SK-N-SH treated with all-trans-retinoic acid at 6 μM for 48 hours (cell line): Measurements from ENCODE around the gene CACNA1C.

Experiments
- ATAC-seq: fragments of 200-7000 bp; cut with Tn5 transposase; 3 replicates; pipeline ENCODE4 v1.9.1; 2020; ENCODE audit warnings: mild to moderate bottlenecking, moderate library complexity
- ARNTL ChIP-seq: fragments of 450-650 bp; formaldehyde crosslinking; IDR thresholded peaks from 2 replicates; pipeline ENCODE4 v1.5.0; 2020; ENCODE audit warnings: low read depth, mild to moderate bottlenecking, moderate library complexity, borderline replicate concordance
- BACH2 ChIP-seq: fragments of 250-450 bp; sonication (Bioruptor Pico); IDR thresholded peaks from 2 replicates; pipeline ENCODE4 v1.9.0; 2021; ENCODE audit warnings: mild to moderate bottlenecking, borderline replicate concordance
- CSDC2 ChIP-seq: fragments of 250-450 bp; sonication (Bioruptor Pico); IDR thresholded peaks from 2 replicates; pipeline ENCODE4 v1.5.0; 2020; ENCODE audit warnings: mild to moderate bottlenecking, moderate library complexity
- ESRRG ChIP-seq: fragments of 250-450 bp; sonication (Bioruptor Pico); IDR thresholded peaks from 2 replicates; pipeline ENCODE4 v1.6.1; 2021; ENCODE audit warnings: mild to moderate bottlenecking
- GLIS3 ChIP-seq: fragments of 250-450 bp; sonication (Bioruptor Pico); IDR thresholded peaks from 2 replicates; pipeline ENCODE4 v1.5.0; 2020; ENCODE audit warnings: mild to moderate bottlenecking, moderate library complexity
- ISL1 ChIP-seq: fragments of 250-450 bp; sonication (Bioruptor Pico); IDR thresholded peaks from 2 replicates; pipeline ENCODE4 v2.1.2; 2022; ENCODE audit warnings: mild to moderate bottlenecking, moderate library complexity
- PPARA ChIP-seq: fragments of 250-450 bp; sonication (Bioruptor Pico); IDR thresholded peaks from 2 replicates; pipeline ENCODE4 v1.5.0; 2020; ENCODE audit warnings: mild to moderate bottlenecking, borderline replicate concordance
- RARB ChIP-seq: fragments of 250-450 bp; sonication (Bioruptor Pico); IDR thresholded peaks from 2 replicates; pipeline ENCODE4 v1.8.0; 2021; ENCODE audit warnings: mild to moderate bottlenecking, moderate library complexity
- SNAI2 ChIP-seq: fragments of 250-450 bp; sonication (Bioruptor Pico); IDR thresholded peaks from 2 replicates; pipeline ENCODE4 v1.5.0; 2020; ENCODE audit warnings: mild to moderate bottlenecking, moderate library complexity
- TCF4 ChIP-seq: fragments of 250-450 bp; sonication (Bioruptor Pico); IDR thresholded peaks from 2 replicates; pipeline ENCODE4 v1.8.0; 2021; ENCODE audit warnings: mild to moderate bottlenecking, moderate library complexity, borderline replicate concordance
- TOX ChIP-seq: fragments of 250-450 bp; sonication (Bioruptor Pico); IDR thresholded peaks from 2 replicates; pipeline ENCODE4 v1.8.0; 2021; ENCODE audit warnings: mild to moderate bottlenecking, moderate library complexity, borderline replicate concordance
- ZC3H10 ChIP-seq: fragments of 250-450 bp; sonication (Bioruptor Pico); IDR thresholded peaks from 2 replicates; pipeline ENCODE4 v1.5.1; 2021; ENCODE audit warnings: mild to moderate bottlenecking, moderate library complexity
- ZFP3 ChIP-seq: fragments of 250-450 bp; sonication (Bioruptor Pico); IDR thresholded peaks from 2 replicates; pipeline ENCODE4 v1.5.0; 2020; ENCODE audit warnings: mild to moderate bottlenecking, moderate library complexity
- ZFP30 ChIP-seq: fragments of 450-650 bp; formaldehyde crosslinking; IDR thresholded peaks from 2 replicates; pipeline ENCODE4 v1.5.0; 2022; ENCODE audit warnings: mild to moderate bottlenecking, moderate library complexity
- ZNF565 ChIP-seq: fragments of 450-650 bp; formaldehyde crosslinking; conservative IDR thresholded peaks from 2 replicates; pipeline ENCODE4 v1.5.0; 2020; ENCODE audit warnings: low read depth, mild to moderate bottlenecking, moderate library complexity
- ZNF70 ChIP-seq: fragments of 450-650 bp; formaldehyde crosslinking; IDR thresholded peaks from 2 replicates; pipeline ENCODE4 v1.5.0; 2020; ENCODE audit warnings: mild to moderate bottlenecking, moderate library complexity
- ZNF8 ChIP-seq: fragments of 450-650 bp; formaldehyde crosslinking; IDR thresholded peaks from 2 replicates; pipeline ENCODE4 v1.5.0; 2020; ENCODE audit warnings: mild to moderate bottlenecking, moderate library complexity
- TF ChIP-seq, protein P1 (sequence below): fragments of 250-450 bp; sonication (Bioruptor Pico); IDR thresholded peaks from 2 replicates; pipeline ENCODE4 v1.5.0; 2020; ENCODE audit warnings: mild to moderate bottlenecking, moderate library complexity
- TF ChIP-seq, protein P2 (sequence below): fragments of 250-450 bp; sonication (Bioruptor Pico); IDR thresholded peaks from 2 replicates; pipeline ENCODE4 v1.5.1; 2020; ENCODE audit warnings: low read depth, mild to moderate bottlenecking, moderate library complexity
- TF ChIP-seq, protein P3 (sequence below): fragments of 250-450 bp; sonication (Bioruptor Pico); IDR thresholded peaks from 2 replicates; pipeline ENCODE4 v1.8.0; 2020; ENCODE audit warnings: mild to moderate bottlenecking, moderate library complexity, borderline replicate concordance
- TF ChIP-seq, protein P4 (sequence below): fragments of 250-450 bp; sonication (Bioruptor Pico); IDR thresholded peaks from 2 replicates; pipeline ENCODE4 v1.5.1; 2021; ENCODE audit warnings: mild to moderate bottlenecking, moderate library complexity

Gene CACNA1C

DNA sequence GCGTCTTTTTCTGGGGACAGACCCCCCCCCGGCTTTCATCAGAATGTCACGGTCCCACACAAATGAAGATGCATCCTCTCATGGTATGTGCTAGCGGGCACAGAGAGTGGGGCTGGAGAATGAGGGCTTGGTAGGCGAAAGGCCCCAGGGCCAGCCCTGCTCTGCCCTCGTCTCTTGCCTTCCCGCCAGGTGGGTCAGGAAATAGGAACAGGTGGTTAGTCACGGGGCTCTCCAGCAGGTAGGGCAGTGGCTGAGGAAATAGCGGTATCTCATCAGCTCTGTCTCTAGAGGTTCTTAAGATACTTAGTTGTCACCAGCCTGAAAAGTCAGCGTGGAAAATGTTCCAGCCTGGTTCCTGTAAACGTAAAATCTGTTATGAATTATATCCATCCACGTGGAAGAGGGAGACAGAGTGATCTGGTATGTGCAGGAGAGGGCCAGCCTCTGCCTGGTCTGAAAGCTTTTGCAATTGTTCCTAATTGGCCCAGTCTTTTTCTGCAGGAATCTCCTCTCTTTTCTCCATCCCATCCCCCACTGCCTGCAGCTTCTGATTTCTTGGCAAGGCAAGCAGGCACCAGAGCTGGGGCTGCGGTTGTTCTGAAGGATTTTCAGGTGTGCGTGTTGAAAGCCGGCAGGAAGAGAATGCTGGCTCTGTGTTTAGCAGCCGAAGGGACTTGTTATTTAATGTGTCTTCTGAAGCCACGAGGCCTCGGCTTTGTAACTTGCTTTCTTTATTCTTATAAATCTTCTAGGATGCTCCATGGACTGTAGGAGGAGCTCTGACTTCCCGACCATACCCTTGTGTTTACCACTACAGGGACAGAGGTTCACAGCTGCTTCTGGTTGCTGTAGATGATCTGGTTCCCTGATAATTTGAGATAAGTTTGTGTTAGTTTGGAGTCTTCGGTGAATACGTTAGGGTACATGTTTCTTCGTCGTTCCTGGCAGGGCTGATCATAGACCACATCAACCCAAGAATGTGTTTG lies 131.1 kb downstream of the CACNA1C start:
- TF ChIP-seq GLIS3 (CRISPR knock-in tag) (no peak), ISL1 (CRISPR knock-in tag) (no peak), ESRRG (no peak), PPARA (no peak), TCF4 (CRISPR knock-in tag) (peak; percentile 52; the same call in 1 of the 2 replicates), ZNF8 (CRISPR knock-in tag) (no peak), ZFP30 (no peak), CSDC2 (CRISPR knock-in tag) (no peak)
- TF ChIP-seq, protein P1, sequence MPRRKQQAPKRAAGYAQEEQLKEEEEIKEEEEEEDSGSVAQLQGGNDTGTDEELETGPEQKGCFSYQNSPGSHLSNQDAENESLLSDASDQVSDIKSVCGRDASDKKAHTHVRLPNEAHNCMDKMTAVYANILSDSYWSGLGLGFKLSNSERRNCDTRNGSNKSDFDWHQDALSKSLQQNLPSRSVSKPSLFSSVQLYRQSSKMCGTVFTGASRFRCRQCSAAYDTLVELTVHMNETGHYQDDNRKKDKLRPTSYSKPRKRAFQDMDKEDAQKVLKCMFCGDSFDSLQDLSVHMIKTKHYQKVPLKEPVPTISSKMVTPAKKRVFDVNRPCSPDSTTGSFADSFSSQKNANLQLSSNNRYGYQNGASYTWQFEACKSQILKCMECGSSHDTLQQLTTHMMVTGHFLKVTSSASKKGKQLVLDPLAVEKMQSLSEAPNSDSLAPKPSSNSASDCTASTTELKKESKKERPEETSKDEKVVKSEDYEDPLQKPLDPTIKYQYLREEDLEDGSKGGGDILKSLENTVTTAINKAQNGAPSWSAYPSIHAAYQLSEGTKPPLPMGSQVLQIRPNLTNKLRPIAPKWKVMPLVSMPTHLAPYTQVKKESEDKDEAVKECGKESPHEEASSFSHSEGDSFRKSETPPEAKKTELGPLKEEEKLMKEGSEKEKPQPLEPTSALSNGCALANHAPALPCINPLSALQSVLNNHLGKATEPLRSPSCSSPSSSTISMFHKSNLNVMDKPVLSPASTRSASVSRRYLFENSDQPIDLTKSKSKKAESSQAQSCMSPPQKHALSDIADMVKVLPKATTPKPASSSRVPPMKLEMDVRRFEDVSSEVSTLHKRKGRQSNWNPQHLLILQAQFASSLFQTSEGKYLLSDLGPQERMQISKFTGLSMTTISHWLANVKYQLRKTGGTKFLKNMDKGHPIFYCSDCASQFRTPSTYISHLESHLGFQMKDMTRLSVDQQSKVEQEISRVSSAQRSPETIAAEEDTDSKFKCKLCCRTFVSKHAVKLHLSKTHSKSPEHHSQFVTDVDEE = peak; percentile 67; the same call in 1 of the 2 replicates
- TF ChIP-seq, protein P2, sequence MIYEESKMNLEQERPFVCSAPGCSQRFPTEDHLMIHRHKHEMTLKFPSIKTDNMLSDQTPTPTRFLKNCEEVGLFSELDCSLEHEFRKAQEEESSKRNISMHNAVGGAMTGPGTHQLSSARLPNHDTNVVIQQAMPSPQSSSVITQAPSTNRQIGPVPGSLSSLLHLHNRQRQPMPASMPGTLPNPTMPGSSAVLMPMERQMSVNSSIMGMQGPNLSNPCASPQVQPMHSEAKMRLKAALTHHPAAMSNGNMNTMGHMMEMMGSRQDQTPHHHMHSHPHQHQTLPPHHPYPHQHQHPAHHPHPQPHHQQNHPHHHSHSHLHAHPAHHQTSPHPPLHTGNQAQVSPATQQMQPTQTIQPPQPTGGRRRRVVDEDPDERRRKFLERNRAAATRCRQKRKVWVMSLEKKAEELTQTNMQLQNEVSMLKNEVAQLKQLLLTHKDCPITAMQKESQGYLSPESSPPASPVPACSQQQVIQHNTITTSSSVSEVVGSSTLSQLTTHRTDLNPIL (CRISPR knock-in tag) = no peak
- TF ChIP-seq, protein P3, sequence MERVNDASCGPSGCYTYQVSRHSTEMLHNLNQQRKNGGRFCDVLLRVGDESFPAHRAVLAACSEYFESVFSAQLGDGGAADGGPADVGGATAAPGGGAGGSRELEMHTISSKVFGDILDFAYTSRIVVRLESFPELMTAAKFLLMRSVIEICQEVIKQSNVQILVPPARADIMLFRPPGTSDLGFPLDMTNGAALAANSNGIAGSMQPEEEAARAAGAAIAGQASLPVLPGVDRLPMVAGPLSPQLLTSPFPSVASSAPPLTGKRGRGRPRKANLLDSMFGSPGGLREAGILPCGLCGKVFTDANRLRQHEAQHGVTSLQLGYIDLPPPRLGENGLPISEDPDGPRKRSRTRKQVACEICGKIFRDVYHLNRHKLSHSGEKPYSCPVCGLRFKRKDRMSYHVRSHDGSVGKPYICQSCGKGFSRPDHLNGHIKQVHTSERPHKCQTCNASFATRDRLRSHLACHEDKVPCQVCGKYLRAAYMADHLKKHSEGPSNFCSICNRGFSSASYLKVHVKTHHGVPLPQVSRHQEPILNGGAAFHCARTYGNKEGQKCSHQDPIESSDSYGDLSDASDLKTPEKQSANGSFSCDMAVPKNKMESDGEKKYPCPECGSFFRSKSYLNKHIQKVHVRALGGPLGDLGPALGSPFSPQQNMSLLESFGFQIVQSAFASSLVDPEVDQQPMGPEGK (CRISPR knock-in tag) = no peak
- ATAC-seq = peak; percentile 83

DNA sequence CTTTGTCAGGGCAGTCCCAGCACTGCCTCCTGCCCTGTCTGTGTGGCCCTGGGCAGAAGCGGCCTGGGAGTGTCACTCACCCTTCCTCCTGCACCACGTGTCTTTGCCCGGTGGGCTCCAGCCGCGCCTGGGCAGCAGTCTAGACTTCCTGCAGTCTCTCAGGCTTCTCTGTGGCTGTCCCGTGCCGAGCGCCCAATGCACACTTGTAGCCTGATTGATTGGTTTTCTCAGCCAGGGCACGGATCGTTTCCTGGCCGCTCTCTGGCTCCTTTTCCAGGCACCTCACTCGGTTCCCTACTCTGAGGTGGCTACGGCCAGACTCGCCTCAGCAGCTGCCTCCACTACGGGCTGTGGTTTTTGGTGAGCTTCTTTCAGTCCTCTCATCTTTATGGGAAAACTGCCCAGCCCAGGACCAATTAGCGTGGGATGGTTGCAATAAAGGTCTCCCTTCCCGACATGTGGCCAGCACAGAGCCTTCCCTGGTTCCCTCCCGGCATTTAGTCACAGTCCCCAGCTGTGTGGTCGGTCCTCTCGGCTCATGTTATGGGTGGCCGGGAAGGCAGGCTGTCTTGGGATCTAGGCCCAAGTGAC lies 133.1 kb downstream of the CACNA1C start:
- ATAC-seq = no peak
- no peak for TF ChIP-seq ZC3H10 (CRISPR knock-in tag)
- no peak for TF ChIP-seq ZNF8 (CRISPR knock-in tag)
- TF ChIP-seq ZNF70 = no peak
- no peak for TF ChIP-seq BACH2
- no peak for TF ChIP-seq ARNTL (CRISPR knock-in tag)
- no peak for TF ChIP-seq ZNF565 (CRISPR knock-in tag)
- TF ChIP-seq ZFP3 (CRISPR knock-in tag) = no peak
- TF ChIP-seq CSDC2 (CRISPR knock-in tag) = no peak
- TF ChIP-seq, protein P3 (CRISPR knock-in tag) = no peak
- no peak for TF ChIP-seq ESRRG
- TF ChIP-seq SNAI2 (CRISPR knock-in tag) = no peak
- TF ChIP-seq RARB (CRISPR knock-in tag) = no peak
- TF ChIP-seq, protein P4, sequence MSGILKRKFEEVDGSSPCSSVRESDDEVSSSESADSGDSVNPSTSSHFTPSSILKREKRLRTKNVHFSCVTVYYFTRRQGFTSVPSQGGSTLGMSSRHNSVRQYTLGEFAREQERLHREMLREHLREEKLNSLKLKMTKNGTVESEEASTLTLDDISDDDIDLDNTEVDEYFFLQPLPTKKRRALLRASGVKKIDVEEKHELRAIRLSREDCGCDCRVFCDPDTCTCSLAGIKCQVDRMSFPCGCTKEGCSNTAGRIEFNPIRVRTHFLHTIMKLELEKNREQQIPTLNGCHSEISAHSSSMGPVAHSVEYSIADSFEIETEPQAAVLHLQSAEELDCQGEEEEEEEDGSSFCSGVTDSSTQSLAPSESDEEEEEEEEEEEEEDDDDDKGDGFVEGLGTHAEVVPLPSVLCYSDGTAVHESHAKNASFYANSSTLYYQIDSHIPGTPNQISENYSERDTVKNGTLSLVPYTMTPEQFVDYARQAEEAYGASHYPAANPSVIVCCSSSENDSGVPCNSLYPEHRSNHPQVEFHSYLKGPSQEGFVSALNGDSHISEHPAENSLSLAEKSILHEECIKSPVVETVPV (CRISPR knock-in tag) = no peak
- no peak for TF ChIP-seq ZFP30
- no peak for TF ChIP-seq TOX
